SK-N-DZ (cell line): ENCODE results near the gene IRF4.
"Not testable (repeated sequence)": the region's sequence is repeated elsewhere in the genome, so short reads cannot be mapped to it uniquely, and the experiment has no call there.

Experiments used
- DNase-seq: peaks from one replicate; pipeline ENCODE4 v3.0.0-alpha.2; 2015; ENCODE audit warnings: low spot score

IRF4 gene

DNA sequence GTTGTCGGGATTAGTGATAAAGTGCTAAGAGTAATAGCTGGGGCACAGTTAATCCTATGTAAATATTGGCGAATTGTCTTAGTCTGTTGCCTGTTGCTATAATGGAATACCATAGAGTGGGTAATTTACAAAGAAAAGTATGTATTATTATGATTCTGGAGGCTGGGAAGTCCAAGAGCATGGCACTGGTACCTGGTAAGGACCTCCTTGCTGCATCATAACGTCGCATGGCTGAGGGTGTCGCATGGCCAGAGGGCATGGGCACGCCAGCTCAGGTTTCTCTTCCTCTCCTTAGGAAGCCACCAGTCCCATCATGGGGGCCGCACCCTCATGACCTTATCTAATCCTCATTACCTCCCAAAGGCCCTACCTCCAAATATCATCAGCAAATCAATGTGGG is 29.7 kb downstream of the IRF4 start:
- DNase-seq, result no peak

DNA sequence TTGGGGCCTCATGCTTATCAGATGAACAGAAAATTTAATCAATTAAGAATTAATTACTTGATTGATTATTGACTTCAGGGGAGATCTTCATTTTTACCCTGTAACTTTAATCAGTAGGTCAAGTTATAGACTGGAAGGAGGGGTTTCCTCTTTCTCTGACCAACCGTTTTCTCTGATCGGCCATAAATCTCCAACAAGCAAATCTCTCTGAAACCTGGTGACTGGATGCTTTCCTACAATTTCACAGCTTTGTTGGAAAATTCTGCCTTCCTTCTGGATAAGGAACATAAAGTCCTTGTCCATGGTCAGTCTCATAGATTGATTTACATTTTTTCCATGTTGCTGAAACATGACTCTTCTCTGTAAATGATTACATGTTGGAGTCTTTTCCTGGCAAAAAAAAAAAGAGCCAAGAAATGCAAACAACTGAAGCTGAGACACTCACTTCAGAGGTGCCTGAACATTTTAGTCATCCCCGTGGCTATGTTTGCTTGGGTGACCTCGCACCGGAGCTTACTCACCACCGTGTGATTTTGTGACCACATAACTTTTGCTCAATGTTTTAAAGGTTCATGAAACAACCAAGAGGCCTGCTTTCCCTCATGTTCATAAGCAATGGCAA is 31.0 kb downstream of the IRF4 start:
- no peak for DNase-seq

DNA sequence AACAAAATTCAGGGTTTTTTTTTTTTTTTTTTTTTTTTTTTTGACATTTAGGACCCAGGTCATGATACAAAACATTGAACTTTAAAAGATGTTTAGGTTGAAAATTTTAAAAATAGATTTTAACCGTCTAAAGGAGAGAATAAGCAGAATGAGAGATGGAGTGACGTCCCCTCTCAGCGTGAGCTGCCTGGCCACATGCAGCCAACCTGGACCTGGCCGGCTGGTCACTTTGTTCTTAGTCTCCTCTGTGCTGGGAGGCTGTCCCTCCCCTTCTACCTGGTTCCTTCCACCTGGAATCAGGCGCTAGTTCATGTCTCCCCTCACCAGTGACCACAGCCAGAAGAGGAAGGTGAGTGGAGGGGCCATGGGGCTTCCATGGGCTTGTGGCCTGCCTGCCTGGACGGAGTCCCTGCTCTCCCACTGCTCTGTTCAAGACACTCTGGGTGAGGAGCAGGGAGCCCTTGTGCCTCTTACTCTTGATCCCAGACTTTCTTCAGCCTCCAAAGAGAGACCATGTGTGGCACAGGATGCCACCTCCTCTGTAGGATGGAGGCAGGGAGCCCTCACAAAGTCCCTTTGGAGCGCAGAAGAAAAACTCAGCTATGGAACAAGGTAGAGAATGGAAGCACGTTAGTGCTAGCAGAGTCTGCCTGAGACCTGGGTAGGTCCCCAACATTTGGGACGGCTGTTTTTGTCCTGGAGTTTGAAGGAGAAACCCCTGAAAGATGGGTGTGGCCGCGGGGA is 31.7 kb downstream of the IRF4 start:
- no peak for DNase-seq

DNA sequence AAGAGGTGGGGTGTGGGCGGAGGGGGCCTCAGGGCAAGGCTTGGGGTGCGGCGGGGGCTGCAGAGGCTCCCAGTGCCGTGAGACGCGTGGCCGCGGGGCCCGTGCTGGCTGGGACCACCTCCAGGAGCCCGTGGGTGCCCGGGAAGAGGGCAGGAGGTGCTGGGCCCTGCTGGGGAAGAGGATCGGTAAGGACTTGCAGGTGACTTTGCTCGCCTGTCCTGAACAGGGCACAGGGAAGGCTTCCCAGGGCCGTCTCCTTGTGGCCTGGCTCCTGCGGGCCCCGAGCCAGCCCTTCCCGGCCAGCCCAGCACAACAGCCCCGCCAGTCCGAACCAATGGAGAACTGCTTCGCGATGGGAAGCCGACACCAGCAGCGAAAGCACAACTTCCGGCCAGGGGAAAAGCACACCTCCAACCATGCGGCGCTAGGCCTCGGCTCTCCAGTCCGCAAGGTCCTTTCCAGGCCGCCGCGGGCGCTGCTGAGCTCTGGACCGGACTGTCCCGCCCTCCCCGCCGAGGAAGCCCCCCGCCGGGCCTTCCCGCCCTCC is 32.3 kb downstream of the IRF4 start:
- DNase-seq, result no peak

DNA sequence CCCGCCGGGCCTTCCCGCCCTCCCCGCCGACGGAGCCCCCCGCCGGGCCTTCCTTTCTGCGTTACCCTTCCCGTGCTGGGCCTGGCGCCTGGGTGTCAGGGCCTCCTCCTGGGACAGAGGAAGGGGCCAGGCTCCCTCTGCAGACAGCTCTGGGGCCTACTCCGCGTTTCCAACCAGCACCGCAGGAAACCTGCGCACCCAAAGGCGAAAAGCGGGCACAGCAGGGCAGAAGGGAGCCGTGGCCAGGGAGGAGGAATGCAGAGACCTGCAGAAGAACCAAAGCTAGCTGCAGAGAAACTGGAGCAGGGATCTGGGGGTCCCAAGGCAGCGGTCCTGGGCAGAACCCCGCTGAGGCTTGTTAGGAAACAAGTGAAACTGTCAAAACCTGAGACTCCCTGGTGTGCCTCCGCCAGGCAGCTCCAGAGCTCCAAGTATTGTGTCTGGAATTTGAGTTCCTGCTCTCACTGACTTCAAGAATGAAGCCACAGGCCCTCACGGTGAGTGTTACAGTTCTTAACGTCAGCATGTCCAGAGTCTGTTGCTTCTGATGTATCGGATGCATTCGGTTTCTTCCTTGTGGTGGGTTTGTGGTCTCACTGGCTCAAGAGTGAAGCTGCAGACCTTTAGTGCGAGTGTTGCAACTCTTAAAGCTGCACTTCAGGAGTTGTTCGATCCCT is 33.3 kb downstream of the IRF4 start:
- DNase-seq, result no peak

DNA sequence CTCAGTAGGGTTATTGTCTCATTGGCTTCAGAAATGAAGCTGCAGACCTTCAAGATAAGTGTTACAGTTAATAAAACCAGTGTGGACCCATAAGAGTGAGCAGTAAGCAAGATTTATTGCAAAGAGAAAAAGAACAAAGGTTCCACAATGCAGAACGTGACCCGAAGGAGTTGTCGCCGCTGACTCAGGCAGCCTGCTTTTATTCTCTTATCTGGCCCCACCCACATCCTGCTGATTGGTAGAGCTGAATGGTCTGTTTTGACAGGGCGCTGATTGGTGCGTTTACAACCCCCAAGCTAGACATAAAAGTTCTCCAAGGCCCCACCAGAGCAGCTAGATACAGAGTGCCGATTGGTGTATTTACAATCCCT is 33.9 kb downstream of the IRF4 start:
- DNase-seq, result not testable (repeated sequence)

DNA sequence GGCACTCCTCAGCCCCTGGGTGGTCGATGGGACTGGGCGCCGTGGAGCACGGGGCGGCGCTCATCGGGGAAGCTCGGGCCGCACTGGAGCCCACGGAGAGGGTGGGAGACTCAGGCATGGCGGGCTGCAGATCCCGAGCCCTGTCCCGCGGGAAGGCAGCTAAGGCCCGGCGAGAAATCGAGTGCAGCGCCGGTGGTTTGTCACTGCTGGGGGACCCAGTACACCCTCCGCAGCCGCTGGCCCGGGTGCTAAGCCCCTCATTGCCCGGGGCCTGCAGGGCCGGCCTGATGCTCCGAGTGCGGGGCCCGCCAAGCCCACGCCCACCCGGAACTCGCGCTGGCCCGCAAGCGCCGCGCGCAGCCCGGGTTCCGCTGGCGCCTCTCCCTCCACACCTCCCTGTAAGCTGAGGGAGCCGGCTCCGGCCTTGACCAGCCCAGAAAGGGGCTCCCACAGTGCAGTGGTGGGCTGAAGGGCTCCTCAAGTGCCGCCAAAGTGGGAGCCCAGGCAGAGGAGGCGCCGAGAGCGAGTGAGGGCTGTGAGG is 34.7 kb downstream of the IRF4 start:
- not testable (repeated sequence) for DNase-seq

DNA sequence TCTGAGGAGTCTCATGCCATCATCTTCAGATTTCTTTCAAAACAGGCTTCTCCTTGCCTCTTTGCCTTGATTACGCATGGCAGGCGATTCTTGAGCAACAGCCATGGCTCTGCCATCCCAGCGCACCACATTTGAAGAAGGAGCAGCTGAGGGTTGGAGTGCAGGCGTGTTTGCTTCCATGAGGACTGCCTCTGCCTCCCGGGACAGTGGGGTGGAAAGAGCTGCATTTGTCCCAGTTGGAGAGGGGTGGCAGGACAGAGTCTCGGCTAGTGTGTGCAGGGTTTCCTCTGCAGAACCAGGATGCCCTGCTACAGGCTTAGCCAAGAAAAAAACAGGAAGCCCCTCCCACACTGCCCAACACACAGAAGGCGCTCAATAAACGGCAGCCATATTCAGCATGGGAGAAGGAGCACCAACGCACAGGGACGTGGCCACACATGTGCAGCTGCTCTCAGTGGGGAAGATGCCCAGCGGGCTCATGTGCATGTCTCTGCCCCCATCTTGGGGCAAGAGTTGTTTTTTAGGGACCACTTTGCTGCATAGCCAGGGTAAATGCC is 36.6 kb downstream of the IRF4 start:
- DNase-seq, result no peak

DNA sequence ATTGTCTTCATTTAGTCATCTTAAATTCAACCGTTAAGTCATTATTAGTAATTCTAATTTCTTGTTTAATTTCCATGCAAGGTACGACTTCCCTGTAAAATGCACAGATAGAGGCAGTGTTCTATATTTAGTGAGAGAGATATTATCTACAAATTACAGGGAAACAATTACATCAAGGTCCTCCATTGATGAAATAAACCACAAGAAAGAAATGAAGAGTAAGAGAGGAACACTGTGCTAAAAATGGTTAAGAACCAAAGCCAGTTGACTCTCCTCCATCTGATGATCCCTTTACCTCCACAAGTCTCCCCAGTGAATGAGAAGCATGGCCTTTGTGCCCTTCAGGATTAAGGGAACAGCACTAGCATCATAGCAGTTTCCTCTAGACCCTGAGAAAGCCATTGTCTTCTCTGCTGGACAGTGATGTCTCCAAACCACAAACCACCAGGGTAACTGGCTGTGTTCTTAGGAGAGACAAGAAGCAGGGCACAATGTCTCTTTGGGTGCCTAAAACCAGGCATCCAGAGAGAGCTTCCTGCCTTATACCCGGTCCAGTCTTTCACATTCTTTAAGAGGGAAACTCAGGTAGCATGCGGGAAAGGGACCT is 38.1 kb downstream of the IRF4 start:
- no peak for DNase-seq

DNA sequence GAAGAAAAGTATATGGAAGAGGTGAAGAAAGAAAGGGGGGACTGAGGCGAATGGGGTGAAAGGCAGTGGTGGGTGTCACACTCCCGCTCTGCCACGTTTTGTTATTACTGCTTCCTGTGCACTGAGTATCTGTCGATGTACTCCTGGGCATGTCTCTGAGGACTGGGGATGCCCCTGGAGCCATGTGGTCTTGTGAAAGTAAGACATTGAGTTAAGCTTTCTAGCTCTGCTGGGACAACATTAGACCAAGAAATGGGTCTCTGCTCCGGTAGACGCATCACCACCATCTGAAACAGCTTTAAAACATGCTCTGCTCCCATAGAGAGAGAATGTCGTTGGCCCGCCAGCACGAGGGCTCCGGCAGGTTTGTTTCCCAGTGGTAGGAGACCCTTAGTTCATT is 40.0 kb downstream of the IRF4 start:
- no peak for DNase-seq

DNA sequence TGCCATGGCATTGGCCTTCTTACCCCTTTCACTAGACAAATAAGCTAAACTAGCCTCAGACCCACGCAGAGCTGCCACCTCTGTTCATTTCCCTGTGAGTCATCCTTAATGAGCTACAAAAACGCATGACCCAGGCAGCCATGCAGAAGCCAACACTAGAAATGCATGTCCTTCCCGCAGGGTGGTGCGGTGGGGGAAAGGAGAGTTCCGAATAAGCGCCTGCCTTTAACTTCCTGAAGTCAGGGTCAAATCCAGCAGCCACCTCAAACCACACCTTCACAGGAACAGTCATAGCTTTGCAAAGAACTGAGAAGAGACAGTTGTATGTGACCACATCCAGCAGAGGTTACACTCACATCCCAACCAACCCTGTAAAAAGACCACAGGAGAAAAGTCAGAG is 40.4 kb downstream of the IRF4 start:
- no peak for DNase-seq

DNA sequence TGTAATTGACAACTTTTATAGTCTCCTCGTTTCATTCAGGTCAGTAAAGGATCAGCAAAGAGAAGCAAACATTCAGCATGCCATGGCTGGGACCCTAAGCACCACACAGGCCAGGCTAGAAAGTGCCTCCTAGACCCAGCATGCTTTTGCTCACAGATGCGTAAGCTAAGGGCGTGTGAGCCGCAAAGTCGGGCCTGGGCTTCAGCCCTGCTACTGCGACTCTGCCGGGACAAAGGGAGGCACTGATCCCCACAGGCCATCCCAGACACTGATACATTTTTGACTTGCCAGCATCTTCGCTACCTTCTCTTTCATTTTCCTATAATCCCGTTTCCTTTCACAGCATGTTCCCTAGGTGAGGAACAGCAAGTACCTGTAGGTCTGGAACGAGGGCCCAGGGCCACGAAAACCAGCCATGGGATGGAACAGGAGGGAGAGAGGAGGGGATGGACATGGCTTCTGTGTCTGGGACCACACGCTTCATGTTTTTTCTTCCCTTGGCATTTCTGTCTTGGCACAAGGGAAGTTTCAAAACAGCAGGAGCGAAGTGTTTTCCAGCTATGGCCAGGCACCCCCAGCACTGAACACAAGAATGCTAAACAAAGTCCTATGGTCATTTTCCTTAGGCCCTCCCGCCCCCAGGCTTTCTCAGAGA is 42.6 kb downstream of the IRF4 start:
- no peak for DNase-seq

DNA sequence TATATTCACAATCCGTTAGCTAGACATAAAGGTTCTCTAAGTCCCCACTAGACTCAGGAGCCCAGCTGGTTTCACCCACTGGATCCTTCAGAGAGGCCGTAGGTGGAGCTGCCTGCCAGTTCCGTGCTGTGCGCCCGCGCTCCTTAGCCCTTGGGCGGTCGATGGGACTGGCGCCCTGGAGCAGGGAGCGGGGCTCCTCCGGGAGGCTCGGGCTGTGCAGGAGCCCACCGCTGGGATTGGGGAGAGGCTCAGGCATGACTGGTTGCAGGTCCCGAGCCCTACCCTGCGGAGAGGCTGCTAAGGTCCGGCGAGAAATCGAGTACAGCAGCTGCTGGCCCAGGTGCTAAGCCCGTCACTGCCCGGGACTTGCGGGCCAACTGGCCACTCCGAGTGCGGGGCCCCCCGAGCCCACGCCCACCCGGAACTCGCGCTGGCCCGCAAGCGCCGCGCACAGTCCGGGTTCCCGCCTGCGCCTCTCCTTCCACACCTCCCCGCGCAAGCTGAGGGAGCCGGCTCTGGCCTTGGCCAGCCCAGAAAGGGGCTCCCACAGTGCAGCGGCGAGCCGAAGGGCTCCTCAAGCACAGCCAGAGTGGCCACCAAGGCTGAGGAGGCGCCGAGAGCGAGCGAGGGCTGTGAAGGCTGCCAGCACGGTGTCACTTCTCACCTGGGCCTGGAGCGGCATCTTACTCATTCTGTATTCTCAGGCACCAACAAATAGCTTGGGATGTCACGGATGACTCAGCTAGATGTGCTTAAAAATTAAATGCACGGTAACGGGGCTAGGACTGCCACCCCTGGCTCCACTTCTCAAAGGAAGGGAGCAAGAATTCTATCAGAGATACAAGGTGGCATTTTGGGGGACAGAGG is 44.1 kb downstream of the IRF4 start:
- DNase-seq, result no peak

DNA sequence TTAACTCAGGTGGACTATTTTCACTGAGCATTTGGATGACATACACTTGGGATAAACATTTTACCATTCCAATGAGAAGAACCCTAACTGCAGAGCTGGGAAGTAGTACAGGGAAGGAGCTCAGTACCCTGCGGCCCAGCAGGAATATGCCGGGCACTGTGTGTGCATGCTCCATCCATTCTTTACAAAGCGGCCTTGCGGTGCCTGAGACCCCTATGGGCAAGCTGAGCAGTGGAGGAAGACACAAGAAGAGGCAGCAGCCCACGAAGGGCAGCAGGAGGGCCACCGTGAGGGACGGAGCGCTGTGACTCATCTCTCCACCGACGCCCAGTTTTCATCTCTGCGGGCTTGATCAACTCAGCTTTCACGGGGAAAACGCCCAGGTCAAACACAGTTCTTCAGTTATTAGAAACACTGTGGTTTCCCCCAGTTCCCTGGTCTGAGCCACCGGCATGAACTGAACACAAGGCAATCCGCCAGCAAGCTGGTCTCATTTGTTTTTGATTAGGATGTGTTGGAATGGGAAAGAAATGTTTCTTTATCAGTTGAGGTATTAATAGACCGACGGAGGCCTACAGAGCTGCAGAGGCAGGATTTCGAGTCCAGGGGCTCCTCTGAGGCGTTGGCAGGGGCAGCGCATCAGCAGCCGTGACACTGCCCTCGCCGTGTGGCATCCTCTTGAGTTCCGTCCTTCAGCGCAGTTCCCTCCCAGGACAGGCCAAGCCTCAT is 44.9 kb downstream of the IRF4 start:
- no peak for DNase-seq

DNA sequence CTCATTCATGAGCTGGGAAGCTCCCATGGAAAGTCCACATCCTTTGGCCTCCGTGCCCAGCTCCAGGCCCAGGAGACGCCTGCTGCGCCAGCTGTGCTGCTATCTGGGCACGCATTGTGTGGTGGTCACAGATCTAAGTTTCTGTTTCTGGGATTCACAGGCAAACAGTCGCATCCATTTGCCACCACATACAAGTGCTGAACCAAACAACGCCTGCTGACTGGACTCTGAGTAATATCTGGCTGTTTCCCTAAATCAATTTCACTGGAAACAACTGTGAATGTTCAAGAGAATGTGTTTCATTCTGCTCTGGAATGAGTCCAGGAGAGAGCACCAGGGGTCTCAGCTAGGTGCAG is 45.5 kb downstream of the IRF4 start:
- no peak for DNase-seq

DNA sequence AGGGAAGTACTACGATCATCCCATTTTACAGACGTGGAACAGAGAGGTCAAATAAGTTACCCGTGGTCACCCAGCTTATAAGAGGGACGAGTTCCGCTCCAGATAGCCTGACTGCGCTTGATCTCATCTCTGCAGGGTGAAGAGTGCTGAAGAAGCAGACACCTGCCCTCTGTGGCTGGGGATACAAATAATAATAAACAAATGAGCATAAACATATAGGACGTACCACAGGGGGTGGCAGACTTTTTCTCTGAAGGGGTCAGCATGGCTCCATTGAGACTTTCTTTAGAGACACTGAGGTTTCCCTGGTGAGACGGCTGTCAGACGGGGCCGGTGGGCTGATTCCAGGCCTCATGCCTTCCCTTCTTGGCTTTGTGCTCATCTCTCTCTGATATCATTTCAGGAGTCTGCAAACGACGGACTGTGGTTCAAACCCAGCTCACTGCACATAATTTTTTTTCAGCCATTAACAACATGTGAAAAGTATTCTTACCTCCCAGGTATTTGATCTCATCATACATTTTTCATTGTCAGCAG is 47.1 kb downstream of the IRF4 start:
- no peak for DNase-seq

DNA sequence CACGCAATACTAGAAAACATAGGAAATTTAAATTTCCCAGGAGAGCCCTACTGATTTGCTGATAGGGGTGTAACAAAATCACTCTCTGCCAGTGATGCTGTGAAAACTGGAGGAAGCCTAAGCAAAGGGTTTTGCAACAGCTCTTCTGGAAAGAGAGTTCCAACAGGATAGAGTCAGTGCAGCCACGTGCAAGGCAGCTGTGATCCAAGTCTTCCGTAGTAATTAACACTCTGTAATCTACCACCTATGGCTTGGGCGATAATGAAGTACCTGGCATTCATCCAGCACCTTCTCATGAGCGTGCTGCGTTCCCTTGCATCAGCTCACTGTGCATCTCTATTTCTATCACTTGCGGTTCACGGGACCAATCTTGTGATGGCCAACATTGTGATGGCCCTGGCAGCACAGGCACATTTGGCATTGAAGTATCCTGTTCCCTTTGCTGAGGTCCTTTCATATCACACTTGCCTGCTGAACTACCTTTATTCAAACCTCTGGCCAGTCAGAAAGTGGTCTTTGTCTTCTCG is 48.2 kb downstream of the IRF4 start:
- no peak for DNase-seq

DNA sequence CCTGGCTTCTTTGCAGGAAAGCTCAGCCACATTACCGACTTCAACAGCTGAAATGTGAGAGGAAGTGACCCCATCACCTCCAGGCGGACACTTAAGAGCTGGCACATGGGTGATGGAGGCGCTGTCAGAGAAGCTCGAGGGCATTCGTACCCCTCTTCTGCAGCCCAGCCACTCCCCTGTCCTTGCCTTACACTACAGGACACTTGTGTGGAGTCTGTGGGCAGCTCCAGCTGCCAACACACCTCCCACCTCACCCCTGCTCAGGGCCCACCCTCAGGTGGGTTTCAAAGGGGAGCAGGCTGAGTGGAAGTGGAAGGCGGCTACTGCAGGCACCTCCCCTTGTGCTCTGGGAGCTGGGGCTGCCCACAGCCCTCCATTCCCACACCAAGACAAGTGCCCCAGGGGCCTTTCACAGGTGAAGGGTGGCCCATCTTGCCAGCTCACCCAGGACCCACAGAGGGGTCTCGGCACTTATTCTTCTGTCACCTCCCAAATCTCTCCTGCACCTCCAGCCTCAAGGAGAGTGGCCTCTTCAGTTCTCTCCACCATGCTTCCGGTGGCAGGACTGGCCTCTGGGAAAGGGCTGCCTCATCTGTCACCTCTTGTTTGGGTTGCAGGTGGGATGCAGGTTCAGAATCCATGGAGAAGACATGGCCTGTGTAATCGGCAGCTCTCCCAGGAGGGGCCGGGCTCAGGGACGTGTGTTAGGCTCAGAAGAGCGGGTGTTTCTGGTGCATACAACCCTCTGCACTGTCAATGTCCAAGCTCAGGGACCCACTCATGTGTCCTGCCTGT is 49.8 kb downstream of the IRF4 start:
- DNase-seq, result no peak
